HEK293 (cell line): ENCODE data around the gene FGF19.

Experiments used
- IKZF3 ChIP-seq: fragments of 450-650 bp; IDR thresholded peaks from 2 replicates; pipeline ENCODE4 v1.5.0; 2018; ENCODE audit warnings: missing biosample characterization, mild to moderate bottlenecking, missing genetic modification characterization, moderate library complexity
- MYNN ChIP-seq: fragments of 450-650 bp; formaldehyde crosslinking; IDR thresholded peaks from 2 replicates; pipeline ENCODE4 v1.5.1; 2016; ENCODE audit warnings: missing biosample characterization, missing genetic modification characterization, borderline replicate concordance
- ZFP69B ChIP-seq: fragments of 450-650 bp; formaldehyde crosslinking; IDR thresholded peaks from 2 replicates; pipeline ENCODE4 v1.5.1; 2016; ENCODE audit warnings: missing biosample characterization, missing genetic modification characterization
- ZNF121 ChIP-seq: fragments of 450-650 bp; formaldehyde crosslinking; IDR thresholded peaks from 2 replicates; pipeline ENCODE4 v1.5.1; 2016; ENCODE audit warnings: missing biosample characterization, missing genetic modification characterization
- ZNF146 ChIP-seq: fragments of 450-650 bp; formaldehyde crosslinking; IDR thresholded peaks from 2 replicates; pipeline ENCODE4 v1.5.1; 2016; ENCODE audit warnings: missing biosample characterization, missing genetic modification characterization
- ZNF175 ChIP-seq: fragments of 450-650 bp; formaldehyde crosslinking; IDR thresholded peaks from 2 replicates; pipeline ENCODE4 v1.5.1; 2016; ENCODE audit warnings: missing biosample characterization, missing genetic modification characterization
- ZNF239 ChIP-seq: fragments of 450-650 bp; formaldehyde crosslinking; IDR thresholded peaks from 2 replicates; pipeline ENCODE4 v1.5.1; 2016; ENCODE audit warnings: missing biosample characterization, missing genetic modification characterization
- ZNF248 ChIP-seq: fragments of 450-650 bp; formaldehyde crosslinking; IDR thresholded peaks from 2 replicates; pipeline ENCODE4 v1.5.1; 2017; ENCODE audit warnings: missing biosample characterization, missing genetic modification characterization
- ZNF335 ChIP-seq: fragments of 450-650 bp; formaldehyde crosslinking; conservative IDR thresholded peaks from 2 replicates; pipeline ENCODE4 v1.5.1; 2016; ENCODE audit warnings: missing biosample characterization, missing genetic modification characterization
- ZNF37A ChIP-seq: fragments of 450-650 bp; IDR thresholded peaks from 2 replicates; pipeline ENCODE4 v1.5.1; 2018; ENCODE audit warnings: missing biosample characterization, missing genetic modification characterization
- ZNF514 ChIP-seq: fragments of 450-650 bp; formaldehyde crosslinking; IDR thresholded peaks from 2 replicates; pipeline ENCODE4 v1.5.1; 2016; ENCODE audit warnings: missing biosample characterization, missing genetic modification characterization
- ZNF549 ChIP-seq: fragments of 450-650 bp; IDR thresholded peaks from 2 replicates; pipeline ENCODE4 v1.5.1; 2018; ENCODE audit warnings: missing biosample characterization, missing genetic modification characterization, mild to moderate bottlenecking, inconsistent platforms, moderate library complexity
- ZNF555 ChIP-seq: fragments of 450-650 bp; formaldehyde crosslinking; conservative IDR thresholded peaks from 2 replicates; pipeline ENCODE4 v1.5.1; 2017; ENCODE audit warnings: missing biosample characterization, mild to moderate bottlenecking, missing genetic modification characterization, inconsistent platforms
- ZNF626 ChIP-seq: fragments of 450-650 bp; sonication (Bioruptor Pico); formaldehyde crosslinking; IDR thresholded peaks from 2 replicates; pipeline ENCODE4 v1.5.1; 2018; ENCODE audit warnings: missing biosample characterization, missing genetic modification characterization, inconsistent platforms
- ZNF629 ChIP-seq: fragments of 450-650 bp; formaldehyde crosslinking; IDR thresholded peaks from 2 replicates; pipeline ENCODE4 v1.5.1; 2017; ENCODE audit warnings: missing biosample characterization, missing genetic modification characterization
- ZNF785 ChIP-seq: fragments of 450-650 bp; formaldehyde crosslinking; IDR thresholded peaks from 2 replicates; pipeline ENCODE4 v1.5.1; 2016; ENCODE audit warnings: missing biosample characterization, missing genetic modification characterization
- ZNF843 ChIP-seq: fragments of 450-650 bp; formaldehyde crosslinking; IDR thresholded peaks from 2 replicates; pipeline ENCODE4 v1.5.1; 2016; ENCODE audit warnings: missing biosample characterization, missing genetic modification characterization
- ZXDB ChIP-seq: fragments of 450-650 bp; formaldehyde crosslinking; IDR thresholded peaks from 2 replicates; pipeline ENCODE4 v1.5.1; 2016; ENCODE audit warnings: missing biosample characterization, missing genetic modification characterization
- TF ChIP-seq, protein P1 (sequence below): fragments of 450-650 bp; formaldehyde crosslinking; conservative IDR thresholded peaks from 2 replicates; pipeline ENCODE4 v1.5.1; 2016; ENCODE audit warnings: low read depth, missing biosample characterization, missing genetic modification characterization
- TF ChIP-seq, protein P2 (sequence below): fragments of 450-650 bp; formaldehyde crosslinking; IDR thresholded peaks from 2 replicates; pipeline ENCODE4 v1.5.1; 2016; ENCODE audit warnings: missing biosample characterization, missing genetic modification characterization, borderline replicate concordance
- TF ChIP-seq, protein P3 (sequence below): fragments of 450-650 bp; formaldehyde crosslinking; IDR thresholded peaks from 2 replicates; pipeline ENCODE4 v1.5.1; 2016; ENCODE audit warnings: missing biosample characterization, missing genetic modification characterization
- TF ChIP-seq, protein P4 (sequence below): IDR thresholded peaks from 2 replicates; pipeline ENCODE4 v1.6.1; 2011; ENCODE audit warnings: mild to moderate bottlenecking, low read depth, low read length, borderline replicate concordance
- TF ChIP-seq, protein P5 (sequence below): fragments of 450-650 bp; formaldehyde crosslinking; IDR thresholded peaks from 2 replicates; pipeline ENCODE4 v1.5.1; 2016; ENCODE audit warnings: missing biosample characterization, missing genetic modification characterization
- TF ChIP-seq, protein P6 (sequence below): fragments of 450-650 bp; formaldehyde crosslinking; IDR thresholded peaks from 2 replicates; pipeline ENCODE4 v1.5.1; 2016; ENCODE audit warnings: missing biosample characterization, missing genetic modification characterization

Gene FGF19

DNA sequence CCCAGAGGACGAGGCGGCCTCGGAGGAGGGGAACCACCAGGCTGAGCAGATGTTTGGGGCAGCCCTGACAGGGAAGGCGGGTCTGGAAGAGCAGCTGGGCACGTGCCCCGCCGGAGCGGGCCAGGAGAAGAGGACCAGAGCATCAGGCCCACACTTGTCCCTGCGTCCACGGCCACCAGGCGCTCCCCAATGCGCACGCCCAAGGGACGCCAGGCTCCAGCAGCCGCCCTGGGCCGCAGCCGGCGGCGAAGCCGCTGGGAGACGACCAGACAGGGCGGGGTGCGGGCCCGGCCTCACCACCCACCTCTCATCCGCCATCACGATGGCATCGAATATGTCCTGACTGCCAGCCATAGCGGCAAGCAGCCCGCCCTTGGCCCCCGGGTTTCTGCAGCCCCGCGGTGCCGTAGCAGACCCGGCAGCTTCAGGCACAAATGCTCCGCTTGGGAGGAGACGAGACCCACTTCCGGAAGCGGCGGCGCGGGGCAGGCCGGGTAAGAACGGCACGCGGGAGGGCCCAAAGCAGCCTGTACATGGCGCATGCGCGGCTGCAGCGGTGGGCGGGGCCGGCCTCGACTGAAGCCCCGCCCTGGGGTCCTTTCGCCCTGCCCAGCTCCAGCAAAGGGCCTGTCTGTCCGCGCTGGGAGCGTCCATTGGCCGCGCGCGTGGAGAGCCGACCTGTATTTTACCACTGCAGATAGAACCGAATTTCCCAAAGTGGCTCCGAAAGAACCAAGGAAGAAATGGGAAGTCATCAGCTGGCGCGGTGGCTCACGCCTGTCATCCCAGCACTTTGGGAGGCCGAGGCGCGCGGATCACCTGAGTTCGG is 28.7 kb downstream of the FGF19 start, which contains the start of gene LTO1 (continued):
- TF ChIP-seq ZNF629 (tag by site-specific recombination), result peak; percentile 23; the same call in 1 of the 2 replicates
- TF ChIP-seq ZNF239, result no peak
- peak; percentile 5; the same call in 1 of the 2 replicates for TF ChIP-seq ZNF146 (tag by site-specific recombination)
- peak; percentile 27; the same call in 1 of the 2 replicates for TF ChIP-seq ZFP69B
- TF ChIP-seq, protein P1, sequence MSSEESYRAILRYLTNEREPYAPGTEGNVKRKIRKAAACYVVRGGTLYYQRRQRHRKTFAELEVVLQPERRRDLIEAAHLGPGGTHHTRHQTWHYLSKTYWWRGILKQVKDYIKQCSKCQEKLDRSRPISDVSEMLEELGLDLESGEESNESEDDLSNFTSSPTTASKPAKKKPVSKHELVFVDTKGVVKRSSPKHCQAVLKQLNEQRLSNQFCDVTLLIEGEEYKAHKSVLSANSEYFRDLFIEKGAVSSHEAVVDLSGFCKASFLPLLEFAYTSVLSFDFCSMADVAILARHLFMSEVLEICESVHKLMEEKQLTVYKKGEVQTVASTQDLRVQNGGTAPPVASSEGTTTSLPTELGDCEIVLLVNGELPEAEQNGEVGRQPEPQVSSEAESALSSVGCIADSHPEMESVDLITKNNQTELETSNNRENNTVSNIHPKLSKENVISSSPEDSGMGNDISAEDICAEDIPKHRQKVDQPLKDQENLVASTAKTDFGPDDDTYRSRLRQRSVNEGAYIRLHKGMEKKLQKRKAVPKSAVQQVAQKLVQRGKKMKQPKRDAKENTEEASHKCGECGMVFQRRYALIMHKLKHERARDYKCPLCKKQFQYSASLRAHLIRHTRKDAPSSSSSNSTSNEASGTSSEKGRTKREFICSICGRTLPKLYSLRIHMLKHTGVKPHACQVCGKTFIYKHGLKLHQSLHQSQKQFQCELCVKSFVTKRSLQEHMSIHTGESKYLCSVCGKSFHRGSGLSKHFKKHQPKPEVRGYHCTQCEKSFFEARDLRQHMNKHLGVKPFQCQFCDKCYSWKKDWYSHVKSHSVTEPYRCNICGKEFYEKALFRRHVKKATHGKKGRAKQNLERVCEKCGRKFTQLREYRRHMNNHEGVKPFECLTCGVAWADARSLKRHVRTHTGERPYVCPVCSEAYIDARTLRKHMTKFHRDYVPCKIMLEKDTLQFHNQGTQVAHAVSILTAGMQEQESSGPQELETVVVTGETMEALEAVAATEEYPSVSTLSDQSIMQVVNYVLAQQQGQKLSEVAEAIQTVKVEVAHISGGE (tag by site-specific recombination), result peak; percentile 45; the same call in 1 of the 2 replicates
- TF ChIP-seq ZNF555 (tag by site-specific recombination), result no peak
- TF ChIP-seq ZNF626 (tag by site-specific recombination), result no peak
- TF ChIP-seq ZNF549 (tag by site-specific recombination), result no peak
- TF ChIP-seq, protein P2, sequence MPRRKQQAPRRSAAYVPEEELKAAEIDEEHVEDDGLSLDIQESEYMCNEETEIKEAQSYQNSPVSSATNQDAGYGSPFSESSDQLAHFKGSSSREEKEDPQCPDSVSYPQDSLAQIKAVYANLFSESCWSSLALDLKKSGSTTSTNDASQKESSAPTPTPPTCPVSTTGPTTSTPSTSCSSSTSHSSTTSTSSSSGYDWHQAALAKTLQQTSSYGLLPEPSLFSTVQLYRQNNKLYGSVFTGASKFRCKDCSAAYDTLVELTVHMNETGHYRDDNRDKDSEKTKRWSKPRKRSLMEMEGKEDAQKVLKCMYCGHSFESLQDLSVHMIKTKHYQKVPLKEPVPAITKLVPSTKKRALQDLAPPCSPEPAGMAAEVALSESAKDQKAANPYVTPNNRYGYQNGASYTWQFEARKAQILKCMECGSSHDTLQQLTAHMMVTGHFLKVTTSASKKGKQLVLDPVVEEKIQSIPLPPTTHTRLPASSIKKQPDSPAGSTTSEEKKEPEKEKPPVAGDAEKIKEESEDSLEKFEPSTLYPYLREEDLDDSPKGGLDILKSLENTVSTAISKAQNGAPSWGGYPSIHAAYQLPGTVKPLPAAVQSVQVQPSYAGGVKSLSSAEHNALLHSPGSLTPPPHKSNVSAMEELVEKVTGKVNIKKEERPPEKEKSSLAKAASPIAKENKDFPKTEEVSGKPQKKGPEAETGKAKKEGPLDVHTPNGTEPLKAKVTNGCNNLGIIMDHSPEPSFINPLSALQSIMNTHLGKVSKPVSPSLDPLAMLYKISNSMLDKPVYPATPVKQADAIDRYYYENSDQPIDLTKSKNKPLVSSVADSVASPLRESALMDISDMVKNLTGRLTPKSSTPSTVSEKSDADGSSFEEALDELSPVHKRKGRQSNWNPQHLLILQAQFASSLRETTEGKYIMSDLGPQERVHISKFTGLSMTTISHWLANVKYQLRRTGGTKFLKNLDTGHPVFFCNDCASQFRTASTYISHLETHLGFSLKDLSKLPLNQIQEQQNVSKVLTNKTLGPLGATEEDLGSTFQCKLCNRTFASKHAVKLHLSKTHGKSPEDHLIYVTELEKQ, result no peak
- TF ChIP-seq, protein P3, sequence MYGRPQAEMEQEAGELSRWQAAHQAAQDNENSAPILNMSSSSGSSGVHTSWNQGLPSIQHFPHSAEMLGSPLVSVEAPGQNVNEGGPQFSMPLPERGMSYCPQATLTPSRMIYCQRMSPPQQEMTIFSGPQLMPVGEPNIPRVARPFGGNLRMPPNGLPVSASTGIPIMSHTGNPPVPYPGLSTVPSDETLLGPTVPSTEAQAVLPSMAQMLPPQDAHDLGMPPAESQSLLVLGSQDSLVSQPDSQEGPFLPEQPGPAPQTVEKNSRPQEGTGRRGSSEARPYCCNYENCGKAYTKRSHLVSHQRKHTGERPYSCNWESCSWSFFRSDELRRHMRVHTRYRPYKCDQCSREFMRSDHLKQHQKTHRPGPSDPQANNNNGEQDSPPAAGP (tag by site-specific recombination), result peak; percentile 15; the same call in 1 of the 2 replicates
- no peak for TF ChIP-seq ZNF175
- TF ChIP-seq ZNF121, result peak; percentile 60; the same call in 1 of the 2 replicates
- no peak for TF ChIP-seq ZNF514 (tag by site-specific recombination)
- no peak for TF ChIP-seq ZNF248
- no peak for TF ChIP-seq MYNN (tag by site-specific recombination)
- no peak for TF ChIP-seq IKZF3
- TF ChIP-seq, protein P4, sequence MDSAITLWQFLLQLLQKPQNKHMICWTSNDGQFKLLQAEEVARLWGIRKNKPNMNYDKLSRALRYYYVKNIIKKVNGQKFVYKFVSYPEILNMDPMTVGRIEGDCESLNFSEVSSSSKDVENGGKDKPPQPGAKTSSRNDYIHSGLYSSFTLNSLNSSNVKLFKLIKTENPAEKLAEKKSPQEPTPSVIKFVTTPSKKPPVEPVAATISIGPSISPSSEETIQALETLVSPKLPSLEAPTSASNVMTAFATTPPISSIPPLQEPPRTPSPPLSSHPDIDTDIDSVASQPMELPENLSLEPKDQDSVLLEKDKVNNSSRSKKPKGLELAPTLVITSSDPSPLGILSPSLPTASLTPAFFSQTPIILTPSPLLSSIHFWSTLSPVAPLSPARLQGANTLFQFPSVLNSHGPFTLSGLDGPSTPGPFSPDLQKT, result peak; percentile 53; the same call in 1 of the 2 replicates
- peak; percentile 9; the same call in 1 of the 2 replicates for TF ChIP-seq ZNF843 (tag by site-specific recombination)
- TF ChIP-seq, protein P5, sequence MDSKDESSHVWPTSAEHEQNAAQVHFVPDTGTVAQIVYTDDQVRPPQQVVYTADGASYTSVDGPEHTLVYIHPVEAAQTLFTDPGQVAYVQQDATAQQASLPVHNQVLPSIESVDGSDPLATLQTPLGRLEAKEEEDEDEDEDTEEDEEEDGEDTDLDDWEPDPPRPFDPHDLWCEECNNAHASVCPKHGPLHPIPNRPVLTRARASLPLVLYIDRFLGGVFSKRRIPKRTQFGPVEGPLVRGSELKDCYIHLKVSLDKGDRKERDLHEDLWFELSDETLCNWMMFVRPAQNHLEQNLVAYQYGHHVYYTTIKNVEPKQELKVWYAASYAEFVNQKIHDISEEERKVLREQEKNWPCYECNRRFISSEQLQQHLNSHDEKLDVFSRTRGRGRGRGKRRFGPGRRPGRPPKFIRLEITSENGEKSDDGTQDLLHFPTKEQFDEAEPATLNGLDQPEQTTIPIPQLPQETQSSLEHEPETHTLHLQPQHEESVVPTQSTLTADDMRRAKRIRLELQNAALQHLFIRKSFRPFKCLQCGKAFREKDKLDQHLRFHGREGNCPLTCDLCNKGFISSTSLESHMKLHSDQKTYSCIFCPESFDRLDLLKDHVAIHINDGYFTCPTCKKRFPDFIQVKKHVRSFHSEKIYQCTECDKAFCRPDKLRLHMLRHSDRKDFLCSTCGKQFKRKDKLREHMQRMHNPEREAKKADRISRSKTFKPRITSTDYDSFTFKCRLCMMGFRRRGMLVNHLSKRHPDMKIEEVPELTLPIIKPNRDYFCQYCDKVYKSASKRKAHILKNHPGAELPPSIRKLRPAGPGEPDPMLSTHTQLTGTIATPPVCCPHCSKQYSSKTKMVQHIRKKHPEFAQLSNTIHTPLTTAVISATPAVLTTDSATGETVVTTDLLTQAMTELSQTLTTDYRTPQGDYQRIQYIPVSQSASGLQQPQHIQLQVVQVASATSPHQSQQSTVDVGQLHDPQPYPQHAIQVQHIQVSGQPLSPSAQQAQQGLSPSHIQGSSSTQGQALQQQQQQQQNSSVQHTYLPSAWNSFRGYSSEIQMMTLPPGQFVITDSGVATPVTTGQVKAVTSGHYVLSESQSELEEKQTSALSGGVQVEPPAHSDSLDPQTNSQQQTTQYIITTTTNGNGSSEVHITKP (tag by site-specific recombination), result peak; percentile 80
- TF ChIP-seq ZNF335, result peak; percentile 91
- no peak for TF ChIP-seq ZNF785
- no peak for TF ChIP-seq ZNF37A (tag by site-specific recombination)
- TF ChIP-seq ZXDB (tag by site-specific recombination), result peak; percentile 44; the same call in 1 of the 2 replicates
- TF ChIP-seq, protein P6, sequence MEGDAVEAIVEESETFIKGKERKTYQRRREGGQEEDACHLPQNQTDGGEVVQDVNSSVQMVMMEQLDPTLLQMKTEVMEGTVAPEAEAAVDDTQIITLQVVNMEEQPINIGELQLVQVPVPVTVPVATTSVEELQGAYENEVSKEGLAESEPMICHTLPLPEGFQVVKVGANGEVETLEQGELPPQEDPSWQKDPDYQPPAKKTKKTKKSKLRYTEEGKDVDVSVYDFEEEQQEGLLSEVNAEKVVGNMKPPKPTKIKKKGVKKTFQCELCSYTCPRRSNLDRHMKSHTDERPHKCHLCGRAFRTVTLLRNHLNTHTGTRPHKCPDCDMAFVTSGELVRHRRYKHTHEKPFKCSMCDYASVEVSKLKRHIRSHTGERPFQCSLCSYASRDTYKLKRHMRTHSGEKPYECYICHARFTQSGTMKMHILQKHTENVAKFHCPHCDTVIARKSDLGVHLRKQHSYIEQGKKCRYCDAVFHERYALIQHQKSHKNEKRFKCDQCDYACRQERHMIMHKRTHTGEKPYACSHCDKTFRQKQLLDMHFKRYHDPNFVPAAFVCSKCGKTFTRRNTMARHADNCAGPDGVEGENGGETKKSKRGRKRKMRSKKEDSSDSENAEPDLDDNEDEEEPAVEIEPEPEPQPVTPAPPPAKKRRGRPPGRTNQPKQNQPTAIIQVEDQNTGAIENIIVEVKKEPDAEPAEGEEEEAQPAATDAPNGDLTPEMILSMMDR (tag by site-specific recombination), result peak; percentile 25; the same call in 1 of the 2 replicates
